HepG2 (cell line): ENCODE data around the gene CNN3. TPM values are rescaled to one million over a fixed set of nuclear protein-coding genes. Genes with fewer than 3 reads are reported as not detected.

Source experiments
- ATAC-seq: fragments of 200-7000 bp; cut with Tn5 transposase; 3 replicates; pipeline ENCODE4 v1.9.1; 2020; ENCODE audit warnings: mild to moderate bottlenecking, moderate library complexity
- BruUV-seq: library from RNA; stranded (reverse); fragments of 400-500 nt; replicated peaks from 2 replicates; lab custom pipeline; 2021; lab: Mats Ljungman, UMichigan
- CTCF ChIA-PET: fragments of 300-600 bp; formaldehyde crosslinking; extraction: SDS; loops from one replicate; lab custom pipeline; 2021; ENCODE audit warnings: low total read pairs, inconsistent platforms, low intra/inter-chr PET ratio; lab: Yijun Ruan, JAX
- POLR2A ChIA-PET: fragments of 350-600 bp; sonication (Branson Sonifier 250); formaldehyde crosslinking; loops from one replicate; lab custom pipeline; 2020; ENCODE audit warnings: antibody characterized with exemption, inconsistent platforms; lab: Yijun Ruan, JAX
- DNase-seq: peaks from one replicate; pipeline ENCODE4 v3.0.0-alpha.2; 2015; ENCODE audit warnings: low spot score
- FAIRE-seq: peaks from 3 replicates; lab custom pipeline; 2011; peaks lifted over from hg19 to GRCh38; lab: Jason Lieb, UNC
- H2AFZ ChIP-seq: one replicate; pipeline ENCODE4 v1.6.1; 2011; ENCODE audit warnings: low read length, inconsistent platforms
- H3K27ac ChIP-seq: fragments of 300-600 bp; 3 replicates; pipeline ENCODE4 v1.8.0; 2011; ENCODE audit warnings: mixed run types, mild to moderate bottlenecking, mixed read lengths, low read length, inconsistent platforms; ENCODE audit not compliant: insufficient read depth; ENCODE audit errors: extremely low read length
- H3K27me3 ChIP-seq, 2 experiments: fragments of 200-600 bp in 1 of 2; 2 replicates in 1 of 2; 3 replicates in 1 of 2; pipeline versions ENCODE4 v1.6.0 to v1.8.0; 2011; ENCODE audit warnings: low read length in 2 of 2, mild to moderate bottlenecking in 2 of 2, moderate library complexity in 2 of 2, inconsistent platforms in 1 of 2; ENCODE audit not compliant: insufficient read depth in 2 of 2, control insufficient read depth in 1 of 2
- H3K36me3 ChIP-seq, 2 experiments: fragments of 200-600 bp in 1 of 2; replicated peaks in 1 of 2; 2 replicates in 1 of 2; 3 replicates in 1 of 2; pipeline versions ENCODE4 v1.5.1 to v1.8.0; 2011; ENCODE audit warnings: low read length in 2 of 2, inconsistent platforms in 1 of 2; ENCODE audit not compliant: insufficient read depth in 2 of 2, control insufficient read depth in 1 of 2
- H3K4me1 ChIP-seq: 2 replicates; pipeline ENCODE4 v1.5.1; 2012; ENCODE audit warnings: low read length, inconsistent platforms; ENCODE audit not compliant: insufficient read depth
- H3K4me2 ChIP-seq: 2 replicates; pipeline ENCODE4 v1.6.0; 2011; ENCODE audit warnings: low read depth, low read length, inconsistent platforms
- H3K4me3 ChIP-seq, 3 experiments: fragments of 200-600 bp in 1 of 3; sonication (generic), shearing (Covaris generic) in 1 of 3; replicated peaks in 1 of 3; 2 replicates each; pipeline ENCODE4 v1.5.1; 2011 to 2016; ENCODE audit warnings: low read length in 3 of 3, inconsistent platforms in 2 of 3, low read depth in 2 of 3, mild to moderate bottlenecking in 2 of 3, control low read depth in 1 of 3, mixed read lengths in 1 of 3; ENCODE audit not compliant: insufficient read depth in 1 of 3
- H3K79me2 ChIP-seq: one replicate; pipeline ENCODE4 v1.6.1; 2011; ENCODE audit warnings: low read length, inconsistent platforms; ENCODE audit not compliant: insufficient read depth
- H3K9ac ChIP-seq: 2 replicates; pipeline ENCODE4 v1.6.0; 2011; ENCODE audit warnings: mild to moderate bottlenecking, low read depth, low read length, inconsistent platforms; ENCODE audit not compliant: insufficient read depth
- H3K9me3 ChIP-seq: 2 replicates; pipeline ENCODE4 v1.5.1; 2012; ENCODE audit warnings: mild to moderate bottlenecking, low read length
- H4K20me1 ChIP-seq: 2 replicates; pipeline ENCODE4 v1.6.0; 2011; ENCODE audit warnings: inconsistent platforms, mild to moderate bottlenecking, low read length, moderate library complexity; ENCODE audit not compliant: insufficient read depth
- MZF1 ChIP-seq: sonication (generic); formaldehyde crosslinking; IDR thresholded peaks from 2 replicates; pipeline ENCODE4 v1.8.1; 2023; ENCODE audit warnings: mild to moderate bottlenecking, missing genetic modification reagents, borderline replicate concordance
- NCOA5 ChIP-seq: sonication (generic); formaldehyde crosslinking; IDR thresholded peaks from 2 replicates; pipeline ENCODE4 v1.4.0; 2020; ENCODE audit warnings: missing genetic modification reagents
- NFKBIZ ChIP-seq: IDR thresholded peaks from 2 replicates; pipeline ENCODE4 v1.6.1; 2018; ENCODE audit warnings: missing genetic modification reagents, missing compliant biosample characterization
- PHF21A ChIP-seq: sonication (generic); formaldehyde crosslinking; IDR thresholded peaks from 2 replicates; pipeline ENCODE4 v1.5.0; 2020; ENCODE audit warnings: mild to moderate bottlenecking, missing genetic modification reagents
- REST ChIP-seq, 2 experiments: IDR thresholded peaks; 2 replicates each; pipeline ENCODE4 v1.6.1; 2011 to 2012; ENCODE audit warnings: low read length in 2 of 2, borderline replicate concordance in 1 of 2, low read depth in 1 of 2, mild to moderate bottlenecking in 1 of 2, moderate library complexity in 1 of 2
- RNF219 ChIP-seq: sonication (generic); formaldehyde crosslinking; IDR thresholded peaks from 2 replicates; pipeline ENCODE4 v1.5.0; 2020; ENCODE audit warnings: mild to moderate bottlenecking, missing genetic modification reagents
- TRAFD1 ChIP-seq: sonication (generic); formaldehyde crosslinking; IDR thresholded peaks from 2 replicates; pipeline ENCODE4 v1.5.1; 2020; ENCODE audit warnings: missing genetic modification reagents, mild to moderate bottlenecking, borderline replicate concordance
- U2AF1 ChIP-seq: fragments of 200-400 bp; formaldehyde crosslinking; optimal IDR thresholded peaks from 2 replicates; pipeline ENCODE3; 2017; ENCODE audit warnings: mild to moderate bottlenecking, low read depth, low read length
- ZBTB21 ChIP-seq: sonication (generic); formaldehyde crosslinking; IDR thresholded peaks from 2 replicates; pipeline ENCODE4 v1.4.0; 2020; ENCODE audit warnings: missing genetic modification reagents
- ZFP36L2 ChIP-seq: sonication (generic); formaldehyde crosslinking; IDR thresholded peaks from 2 replicates; pipeline ENCODE4 v1.4.0; 2020; ENCODE audit warnings: missing genetic modification reagents
- ZFP90 ChIP-seq: sonication (generic); formaldehyde crosslinking; IDR thresholded peaks from 2 replicates; pipeline ENCODE4 v1.8.0; 2022; ENCODE audit warnings: missing genetic modification reagents, mild to moderate bottlenecking, inconsistent platforms, borderline replicate concordance
- ZFX ChIP-seq: sonication (generic); formaldehyde crosslinking; IDR thresholded peaks from 2 replicates; pipeline ENCODE4 v1.4.0; 2020; ENCODE audit warnings: mild to moderate bottlenecking, low read depth, missing genetic modification reagents, moderate library complexity
- ZNF20 ChIP-seq: sonication (generic); formaldehyde crosslinking; IDR thresholded peaks from 2 replicates; pipeline ENCODE4 v1.4.0; 2020; ENCODE audit warnings: mild to moderate bottlenecking, moderate library complexity, missing genetic modification reagents
- ZNF3 ChIP-seq: IDR thresholded peaks from 2 replicates; pipeline ENCODE4 v1.7.0; 2017; ENCODE audit warnings: inconsistent platforms
- ZNF383 ChIP-seq: sonication (generic); formaldehyde crosslinking; IDR thresholded peaks from 2 replicates; pipeline ENCODE4 v1.4.0; 2020; ENCODE audit warnings: missing genetic modification reagents, mild to moderate bottlenecking, borderline replicate concordance
- ZNF451 ChIP-seq: sonication (generic); formaldehyde crosslinking; IDR thresholded peaks from 2 replicates; pipeline ENCODE4 v1.5.0; 2020; ENCODE audit warnings: mild to moderate bottlenecking, missing genetic modification reagents
- ZNF737 ChIP-seq: sonication (generic); formaldehyde crosslinking; IDR thresholded peaks from 2 replicates; pipeline ENCODE4 v1.5.0; 2020; ENCODE audit warnings: missing genetic modification reagents, mild to moderate bottlenecking, borderline replicate concordance
- ZNF780A ChIP-seq: sonication (generic); formaldehyde crosslinking; IDR thresholded peaks from 2 replicates; pipeline ENCODE4 v1.8.0; 2022; ENCODE audit warnings: mild to moderate bottlenecking, missing genetic modification reagents, moderate library complexity
- ZNF816 ChIP-seq: sonication (generic); formaldehyde crosslinking; IDR thresholded peaks from 2 replicates; pipeline ENCODE4 v1.8.0; 2022; ENCODE audit warnings: missing genetic modification reagents, mild to moderate bottlenecking, borderline replicate concordance
- WGBS: methylation state at CpG from one replicate; pipeline ENCODE4 v1.1.6; 2017; ENCODE audit warnings: low lambda C conversion rate; 5-methylcytosine and 5-hydroxymethylcytosine counted together
- in situ Hi-C: cut with HindIII; loops from 2 replicates; pipeline ENCODE4 v1.10.0; 2017; ENCODE audit warnings: low pct_unique_long_range_greater_than_20kb; ENCODE audit not compliant: extremely low pct_ligation_motif_present
- intact Hi-C: fragments of 100-400 bp; cut with micrococcal nuclease; formaldehyde crosslinking; loops from one replicate; pipeline ENCODE4 v1.10.0; 2022; ENCODE audit not compliant: unreplicated experiment
- polyA plus RNA-seq, 8 experiments: library from polyadenylated mRNA; depleted of rRNA in 3 of 8; stranded (reverse) in 7 of 8; unstranded in 1 of 8; fragments of >200 nt; fragmentation: Illumina TruSeq in 4 of 8; extraction: Trizol in 4 of 8; gene quantifications; 2 replicates each; pipeline versions ENCODE4 v1.2.1 to v1.2.3, GENCODE V29; 2011 to 2016; ENCODE audit warnings: low read depth in 4 of 8, missing spikeins in 1 of 8, mixed read lengths in 1 of 8; ENCODE audit not compliant: insufficient read depth in 1 of 8
- total RNA-seq, 5 experiments: library from RNA; depleted of rRNA; stranded (reverse); fragments of >200 nt; fragmentation: Illumina TruSeq; extraction: Trizol; gene quantifications; 2 replicates each; pipeline ENCODE4 v1.2.3, GENCODE V29; 2016; ENCODE audit warnings: low read depth in 1 of 5

Gene CNN3
- total and polyA plus RNA-seq, 2 of the 13 experiments (the other 11 are each of a cell fraction or from before 2014, with no cell fraction given), result 113 to 223 TPM

GRCh38 chr1:94937820-94938219 is 10.9 kb upstream of the CNN3 start:
- Histone ChIP-seq H4K20me1 (no peaks in the 10 kb centered on the region), H3K9ac (no peak overlapping the region), H3K4me3 (no peak overlapping the region), H2AFZ (no peak overlapping the region), H3K4me1 (peaks cover 20% of the 10 kb centered on the region), H3K27ac (no peak overlapping the region), H3K79me2 (no peaks in the 10 kb centered on the region), H3K36me3 (peaks cover 0 to 4% of the 10 kb centered on the region in 2 experiments; a peak in 1 of 5 replicates), H3K27me3 (no peaks in the 10 kb centered on the region), H3K9me3 (no peaks in the 10 kb centered on the region), H3K4me2 (no peak overlapping the region)
- no TSS peak for BruUV-seq
- in situ Hi-C loops (no loop called here), intact Hi-C loops (no loop called here)
- CTCF ChIA-PET, result no interaction called here
- no peak for FAIRE-seq
- no peak for DNase-seq
- ATAC-seq, result no peak
- TF ChIP-seq ZFP36L2, result no peak
- no peak for TF ChIP-seq ZNF383 (CRISPR knock-in tag)
- no peak for TF ChIP-seq ZNF451 (CRISPR knock-in tag)
- no peak for TF ChIP-seq MZF1 (CRISPR knock-in tag)
- no peak for TF ChIP-seq ZNF780A (CRISPR knock-in tag)
- no peak for TF ChIP-seq ZBTB21
- no peak for TF ChIP-seq ZNF737 (CRISPR knock-in tag)
- no peak for TF ChIP-seq ZNF816 (CRISPR knock-in tag)
- no peak for TF ChIP-seq ZNF3 (CRISPR knock-in tag)
- no peak for TF ChIP-seq ZNF20
- TF ChIP-seq ZFX, result no peak
- no peak for TF ChIP-seq NCOA5 (CRISPR knock-in tag)
- no peak for TF ChIP-seq RNF219
- TF ChIP-seq PHF21A (CRISPR knock-in tag), result no peak
- no peak for TF ChIP-seq ZFP90
- no peak for TF ChIP-seq NFKBIZ (CRISPR knock-in tag)
- no peak for TF ChIP-seq REST (IDR thresholded peaks at IDR 0.05; ENCODE audit: borderline replicate concordance in 1 of 2, low read depth in 1 of 2, low read length in 2 of 2)
- no peak for TF ChIP-seq TRAFD1 (CRISPR knock-in tag)
- no peak for TF ChIP-seq U2AF1
- TF ChIP-seq, all 625 proteins: peak for 0
- POLR2A ChIA-PET, result no interaction called here
- WGBS, result 52% methylated on average over 1 of the region's 1 CpG
